CD4-positive, alpha-beta memory T cell (primary cell): Measurements from ENCODE around the gene SEMA4A. TPM values are rescaled to one million over a fixed set of nuclear protein-coding genes. Genes with fewer than 3 reads are reported as not detected.
A peak's percentile ranks its signal among the peaks of the same experiment; 100 is the strongest.

Source experiments
- CTCF ChIA-PET: fragments of 350-600 bp; sonication (Branson Sonifier 250); formaldehyde crosslinking; loops from one replicate; lab custom pipeline; 2021; ENCODE audit warnings: inconsistent platforms; ENCODE audit not compliant: partially characterized antibody; lab: Charles Lee
- POLR2A ChIA-PET: fragments of 350-600 bp; sonication (Branson Sonifier 250); formaldehyde crosslinking; loops from one replicate; lab custom pipeline; 2021; ENCODE audit not compliant: partially characterized antibody; lab: Charles Lee
- DNase-seq, 5 donors: peaks; one replicate each; pipeline versions ENCODE4 v3.0.0 to v3.0.0-alpha.2; 2020 to 2022; ENCODE audit warnings: mixed read lengths in 1 of 5
- H3K27ac ChIP-seq: one replicate; pipeline ENCODE4 v1.7.0; 2013; ENCODE audit warnings: low read depth, low read length
- H3K27me3 ChIP-seq: 2 replicates; pipeline ENCODE4 v1.7.0; 2013; ENCODE audit warnings: mild to moderate bottlenecking, low read length, moderate library complexity; ENCODE audit not compliant: insufficient read depth
- H3K36me3 ChIP-seq: 2 replicates; pipeline ENCODE4 v1.7.0; 2013; ENCODE audit warnings: mild to moderate bottlenecking, low read length, moderate library complexity; ENCODE audit not compliant: insufficient read depth
- H3K4me1 ChIP-seq: 2 replicates; pipeline ENCODE4 v1.7.0; 2013; ENCODE audit warnings: mild to moderate bottlenecking, low read length, moderate library complexity; ENCODE audit not compliant: insufficient read depth
- H3K4me3 ChIP-seq, 2 donors: one replicate each; pipeline ENCODE4 v1.7.0; 2013; ENCODE audit warnings: low read length in 2 of 2, mild to moderate bottlenecking in 1 of 2
- H3K9me3 ChIP-seq, 2 donors: one replicate each; pipeline ENCODE4 v1.7.0; 2013; ENCODE audit warnings: low read length in 2 of 2, control low read depth in 1 of 2; ENCODE audit not compliant: control insufficient read depth in 1 of 2
- H3K27ac Mint-ChIP-seq, 7 donors: one replicate each; pipeline ENCODE4 v1.8.0; 2020 to 2021; ENCODE audit warnings: mixed read lengths in 7 of 7, mild to moderate bottlenecking in 6 of 7, inconsistent platforms in 3 of 7, moderate library complexity in 3 of 7
- H3K27me3 Mint-ChIP-seq, 2 donors: one replicate each; pipeline ENCODE4 v1.8.0; 2020 to 2021; ENCODE audit warnings: mixed read lengths in 2 of 2
- H3K36me3 Mint-ChIP-seq, 2 donors: one replicate each; pipeline ENCODE4 v1.8.0; 2020 to 2021; ENCODE audit warnings: mixed read lengths in 2 of 2, inconsistent platforms in 1 of 2, mild to moderate bottlenecking in 1 of 2
- H3K4me1 Mint-ChIP-seq, 4 donors: one replicate each; pipeline ENCODE4 v1.8.0; 2020 to 2021; ENCODE audit warnings: mixed read lengths in 4 of 4, mild to moderate bottlenecking in 1 of 4
- H3K4me3 Mint-ChIP-seq, 8 donors: one replicate each; pipeline ENCODE4 v1.8.0; 2020 to 2021; ENCODE audit warnings: mixed read lengths in 8 of 8, mild to moderate bottlenecking in 7 of 8, moderate library complexity in 6 of 8, inconsistent platforms in 3 of 8
- H3K9me3 Mint-ChIP-seq, 8 donors: one replicate each; pipeline ENCODE4 v1.8.0; 2020 to 2021; ENCODE audit warnings: mixed read lengths in 8 of 8, mild to moderate bottlenecking in 5 of 8, inconsistent platforms in 3 of 8, moderate library complexity in 1 of 8
- intact Hi-C: fragments of 100-400 bp; cut with micrococcal nuclease; formaldehyde crosslinking; loops from one replicate; pipeline ENCODE4 v1.15.1; 2023
- polyA plus RNA-seq, 2 donors: library from polyadenylated mRNA; unstranded; fragments of 300-500 nt; fragmentation: Illumina TruSeq; gene quantifications; one replicate each; pipeline ENCODE4 v1.2.3, GENCODE V29; 2021
- total RNA-seq, 2 experiments: library from RNA; stranded (reverse); gene quantifications; one replicate each; pipeline ENCODE4 v1.2.3, GENCODE V29; 2021

Gene SEMA4A
- total and polyA plus RNA-seq, 4 experiments from 2014 or later: 0.88 to 1.3 (median 1.2) TPM

DNA sequence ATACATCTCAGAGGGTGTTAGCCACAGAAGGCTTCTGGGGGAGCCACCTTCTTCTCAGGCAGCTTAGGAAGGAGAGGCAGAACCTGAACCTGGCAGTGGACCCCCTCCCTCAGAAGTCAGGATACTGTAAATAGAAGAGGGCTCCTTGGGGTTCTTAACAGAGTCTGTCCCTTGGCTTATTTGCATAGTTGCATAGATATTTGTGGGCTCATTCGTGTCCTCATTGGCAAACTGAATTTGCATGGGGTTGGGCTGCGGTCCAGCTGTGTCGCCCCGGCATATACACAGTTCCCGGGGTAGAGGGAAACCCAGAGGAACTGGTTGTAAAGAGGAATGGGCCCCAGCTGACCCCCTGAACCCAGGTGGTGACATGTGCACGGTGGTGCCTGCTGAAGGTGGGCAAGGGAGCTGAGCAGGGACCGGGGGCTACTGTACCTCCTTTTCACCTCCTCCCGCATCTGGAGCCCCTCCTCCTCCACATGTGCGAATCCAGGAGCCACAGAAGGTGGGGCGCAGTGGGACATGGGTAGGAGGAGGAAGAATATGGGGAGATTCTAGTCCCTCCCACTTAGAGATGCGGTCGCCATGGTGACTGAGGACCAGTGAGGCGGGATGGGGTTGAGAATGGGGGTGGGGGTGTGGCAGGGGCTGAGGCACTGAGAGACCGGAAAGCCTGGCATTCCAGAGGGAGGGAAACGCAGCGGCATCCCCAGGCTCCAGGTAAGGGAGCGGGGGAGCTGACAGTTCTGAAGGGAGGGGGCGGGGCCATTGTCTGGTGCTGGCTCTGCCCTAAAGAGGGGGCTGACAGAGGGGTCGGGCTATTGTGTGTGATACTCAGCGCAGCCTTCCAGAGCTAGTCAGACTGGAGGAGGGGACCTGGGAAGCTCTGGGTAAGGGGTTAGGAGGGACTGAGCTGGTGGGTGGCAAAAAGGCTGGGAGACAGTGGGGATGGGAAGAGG, 3.7 kb upstream of the SEMA4A start:
- Mint-ChIP-seq H3K4me1 (peaks cover 10 to 25% (median 14%) of the 10 kb centered on the region in 4 donors), H3K4me3 (no peak overlapping the region), H3K27ac (peak overlapping the region in 2 of 7 donors; percentile 41 to 81), H3K27me3 (peaks cover 0 to 3% of the 10 kb centered on the region in 2 donors), H3K36me3 (no peaks in the 10 kb centered on the region), H3K9me3 (peaks cover 0 to 6% (median 0%) of the 10 kb centered on the region in 8 donors)
- DNase-seq: peak in 1 of 5 donors; percentile 62
- H3K27ac ChIP-seq: no peak overlapping the region
- ChIA-PET POLR2A (interaction anchor here (2.5 kb wide), 1 partner anchor 63 kb away, joined by 8 read pairs; the partner anchor contains the start of gene PMF1), CTCF (interaction anchor here (0.8 to 1.7 kb wide), 6 partner anchors 47 to 170 kb away, joined by 3 to 11 read pairs (median 5); no protein-coding TSS in a partner anchor)
- no peak overlapping the region for H3K4me3 ChIP-seq
- H3K36me3 ChIP-seq: no peaks in the 10 kb centered on the region
- intact Hi-C loops: loop anchor here (5.0 kb wide), 1 partner anchor 298 kb away; no protein-coding TSS in a partner anchor
- H3K9me3 ChIP-seq: no peaks in the 10 kb centered on the region
- H3K4me1 ChIP-seq: peaks cover 11% of the 10 kb centered on the region
- no peaks in the 10 kb centered on the region for H3K27me3 ChIP-seq

DNA sequence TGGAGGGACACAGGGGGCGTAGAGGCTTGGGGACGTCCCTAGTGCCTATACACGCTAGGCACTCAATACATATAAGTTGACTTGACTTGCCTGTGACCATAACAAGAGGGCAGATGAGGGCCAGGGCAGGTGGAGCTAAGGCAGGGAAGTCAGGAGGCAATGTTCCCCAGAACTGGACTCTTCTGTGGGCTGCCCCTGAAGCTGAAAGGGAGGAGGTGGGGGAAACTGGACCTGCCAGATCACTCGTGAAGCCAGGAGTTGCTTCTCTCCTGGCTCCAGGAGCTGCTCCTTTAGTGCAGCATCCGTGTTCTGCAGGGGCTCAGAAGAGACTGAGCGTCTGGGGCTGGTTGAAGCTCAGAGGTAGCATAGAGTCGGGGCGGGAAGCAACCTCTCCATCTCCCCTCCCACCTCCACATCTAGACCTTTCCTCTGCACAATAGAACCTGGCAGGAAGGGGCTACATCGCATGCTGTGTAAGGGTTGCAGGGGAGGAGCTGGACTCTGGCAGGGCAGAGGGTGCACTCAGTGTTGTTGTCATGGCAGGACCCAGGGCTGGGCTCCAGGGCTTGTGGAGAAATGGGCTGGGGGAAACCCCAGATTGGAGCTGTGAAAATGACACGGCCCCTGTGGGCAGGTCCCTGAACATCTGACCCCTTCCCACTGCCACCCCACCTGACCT, 2.9 kb upstream of the SEMA4A start:
- H3K9me3 Mint-ChIP-seq: peaks cover 0 to 6% (median 0%) of the 10 kb centered on the region in 8 donors
- DNase-seq: peak in 1 of 5 donors; percentile 44
- Histone ChIP-seq H3K4me3 (no peak overlapping the region), H3K36me3 (no peaks in the 10 kb centered on the region), H3K27me3 (no peaks in the 10 kb centered on the region), H3K4me1 (peaks cover 11% of the 10 kb centered on the region), H3K27ac (no peak overlapping the region), H3K9me3 (no peaks in the 10 kb centered on the region)
- CTCF ChIA-PET: interaction anchor here (0.8 to 1.7 kb wide), 4 partner anchors 60 to 169 kb away, joined by 3 to 11 read pairs (median 5); no protein-coding TSS in a partner anchor
- H3K4me1 Mint-ChIP-seq: peaks cover 10 to 28% (median 14%) of the 10 kb centered on the region in 4 donors
- intact Hi-C loops: no loop called here
- H3K4me3 Mint-ChIP-seq: no peak overlapping the region
- POLR2A ChIA-PET: interaction anchor here (2.5 kb wide), 1 partner anchor 62 kb away, joined by 8 read pairs; the partner anchor contains the start of gene PMF1
- H3K36me3 Mint-ChIP-seq: no peaks in the 10 kb centered on the region
- H3K27ac Mint-ChIP-seq: peak overlapping the region in 2 of 7 donors; percentile 41 to 81
- peaks cover 0 to 3% of the 10 kb centered on the region in 2 donors for H3K27me3 Mint-ChIP-seq

DNA sequence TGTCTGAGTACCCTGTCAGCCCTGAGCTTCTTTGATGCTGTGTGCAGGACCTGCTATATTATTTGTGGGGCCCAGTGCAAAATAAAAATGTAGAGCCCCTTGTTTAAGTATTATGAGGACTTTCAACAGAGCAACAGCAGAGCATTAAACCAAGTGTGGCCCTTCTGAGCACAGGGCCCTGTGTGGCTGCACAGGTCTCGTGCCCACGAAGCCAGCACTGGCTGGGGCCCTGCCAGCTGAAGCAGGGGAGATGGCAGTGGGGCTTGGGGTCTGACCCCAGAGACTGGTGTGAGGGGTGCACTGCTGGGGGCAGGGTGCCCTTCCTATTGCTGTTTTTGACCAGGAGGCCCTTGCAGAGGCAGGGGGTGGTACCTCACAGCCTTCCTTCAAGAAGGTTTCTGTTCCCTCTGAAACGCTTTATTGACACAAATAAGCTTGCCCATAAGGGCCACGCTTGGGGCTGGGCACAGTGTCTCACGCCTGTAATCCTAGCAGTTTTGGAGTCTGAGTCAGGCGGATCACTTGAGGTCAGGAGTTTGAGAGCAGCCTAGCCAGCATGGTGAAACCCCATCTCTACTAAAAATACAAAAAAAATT, 2.2 kb upstream of the SEMA4A start:
- DNase-seq: no peak
- H3K4me1 Mint-ChIP-seq: peaks cover 5 to 26% (median 9%) of the 10 kb centered on the region in 4 donors
- Histone ChIP-seq H3K4me1 (peaks cover 5% of the 10 kb centered on the region), H3K27me3 (no peaks in the 10 kb centered on the region), H3K36me3 (no peaks in the 10 kb centered on the region), H3K27ac (no peak overlapping the region), H3K4me3 (no peak overlapping the region), H3K9me3 (no peaks in the 10 kb centered on the region)
- ChIA-PET CTCF (interaction anchor here (1.3 to 1.7 kb wide), 3 partner anchors 60 to 74 kb away, joined by 6 to 11 read pairs (median 6); no protein-coding TSS in a partner anchor), POLR2A (interaction anchor here (2.5 kb wide), 1 partner anchor 62 kb away, joined by 8 read pairs; the partner anchor contains the start of gene PMF1)
- peak overlapping the region in 1 of 7 donors; percentile 38 for H3K27ac Mint-ChIP-seq
- H3K27me3 Mint-ChIP-seq: peaks cover 0 to under 1% of the 10 kb centered on the region in 2 donors
- no peaks in the 10 kb centered on the region for H3K36me3 Mint-ChIP-seq
- H3K9me3 Mint-ChIP-seq: peaks cover 0 to 6% (median 0%) of the 10 kb centered on the region in 8 donors
- H3K4me3 Mint-ChIP-seq: no peak overlapping the region
- intact Hi-C loops: no loop called here

DNA sequence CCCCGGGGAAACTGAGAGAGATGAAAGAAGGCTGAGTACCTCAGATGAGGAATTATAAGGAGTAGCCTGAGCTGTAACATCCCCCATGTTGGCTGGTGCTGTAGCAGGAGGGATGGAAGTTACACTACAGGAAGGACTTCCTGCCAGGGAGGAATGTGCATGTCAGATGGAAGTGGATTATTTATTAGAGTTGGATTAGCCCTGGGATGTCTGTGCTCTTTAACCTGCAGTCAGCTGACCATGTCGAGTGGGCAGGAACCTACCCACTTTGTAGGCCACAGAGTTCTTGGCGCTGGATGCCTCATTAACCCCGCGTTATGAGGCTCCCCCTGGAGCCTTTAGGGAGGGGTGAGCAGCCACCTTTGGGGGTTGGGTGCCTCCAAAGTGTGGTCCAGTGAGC, 757 bp upstream of the SEMA4A start:
- Mint-ChIP-seq H3K27me3 (no peaks in the 10 kb centered on the region), H3K4me1 (peaks cover 4 to 29% (median 8%) of the 10 kb centered on the region in 4 donors), H3K9me3 (peaks cover 0 to 6% (median 0%) of the 10 kb centered on the region in 8 donors), H3K36me3 (no peaks in the 10 kb centered on the region), H3K27ac (peak overlapping the region in 3 of 7 donors; percentile 31 to 59 (median 38)), H3K4me3 (no peak overlapping the region)
- no peak for DNase-seq
- Histone ChIP-seq H3K4me1 (no peaks in the 10 kb centered on the region), H3K9me3 (no peaks in the 10 kb centered on the region), H3K27ac (no peak overlapping the region), H3K36me3 (no peaks in the 10 kb centered on the region), H3K4me3 (no peak overlapping the region), H3K27me3 (no peaks in the 10 kb centered on the region)
- ChIA-PET POLR2A (no interaction called here), CTCF (interaction anchor here (1.3 kb wide), 2 partner anchors 72 to 74 kb away, joined by 3 to 6 read pairs; no protein-coding TSS in a partner anchor)
- intact Hi-C loops: no loop called here

DNA sequence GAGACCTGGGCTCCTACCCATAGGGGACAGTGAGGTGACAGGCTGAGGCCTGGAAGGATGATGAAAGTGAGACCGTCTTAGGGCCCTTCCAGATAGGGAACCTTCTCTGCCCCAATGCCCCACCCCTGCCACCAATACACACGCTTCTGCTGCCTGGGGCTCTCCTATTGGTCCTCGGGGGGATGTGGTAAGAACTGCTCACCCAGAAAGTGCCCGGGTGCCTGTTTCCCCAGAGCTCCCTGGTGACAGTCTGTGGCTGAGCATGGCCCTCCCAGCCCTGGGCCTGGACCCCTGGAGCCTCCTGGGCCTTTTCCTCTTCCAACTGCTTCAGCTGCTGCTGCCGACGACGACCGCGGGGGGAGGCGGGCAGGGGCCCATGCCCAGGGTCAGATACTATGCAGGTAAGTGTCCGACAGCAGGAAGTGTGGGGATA, 948 bp downstream of the SEMA4A start:
- ChIA-PET CTCF (interaction anchor here (1.0 to 2.3 kb wide), 3 partner anchors 9 to 58 kb away, joined by 3 to 5 read pairs (median 3); no protein-coding TSS in a partner anchor), POLR2A (no interaction called here)
- H3K27me3 ChIP-seq: no peaks in the 10 kb centered on the region
- H3K9me3 ChIP-seq: no peaks in the 10 kb centered on the region
- no peak for DNase-seq
- H3K36me3 Mint-ChIP-seq: no peaks in the 10 kb centered on the region
- no peak overlapping the region for H3K4me3 ChIP-seq
- peaks cover 2 to 33% (median 10%) of the 10 kb centered on the region in 4 donors for H3K4me1 Mint-ChIP-seq
- H3K9me3 Mint-ChIP-seq: peaks cover 0 to 2% (median 0%) of the 10 kb centered on the region in 8 donors
- H3K4me3 Mint-ChIP-seq: peak overlapping the region in 2 of 8 donors; percentile 4 to 22
- intact Hi-C loops: no loop called here
- no peak overlapping the region for H3K27ac ChIP-seq
- peaks cover 5% of the 10 kb centered on the region for H3K4me1 ChIP-seq
- H3K27me3 Mint-ChIP-seq: no peaks in the 10 kb centered on the region
- H3K36me3 ChIP-seq: no peaks in the 10 kb centered on the region
- H3K27ac Mint-ChIP-seq: peak overlapping the region in 4 of 7 donors; percentile 23 to 69 (median 44)

DNA sequence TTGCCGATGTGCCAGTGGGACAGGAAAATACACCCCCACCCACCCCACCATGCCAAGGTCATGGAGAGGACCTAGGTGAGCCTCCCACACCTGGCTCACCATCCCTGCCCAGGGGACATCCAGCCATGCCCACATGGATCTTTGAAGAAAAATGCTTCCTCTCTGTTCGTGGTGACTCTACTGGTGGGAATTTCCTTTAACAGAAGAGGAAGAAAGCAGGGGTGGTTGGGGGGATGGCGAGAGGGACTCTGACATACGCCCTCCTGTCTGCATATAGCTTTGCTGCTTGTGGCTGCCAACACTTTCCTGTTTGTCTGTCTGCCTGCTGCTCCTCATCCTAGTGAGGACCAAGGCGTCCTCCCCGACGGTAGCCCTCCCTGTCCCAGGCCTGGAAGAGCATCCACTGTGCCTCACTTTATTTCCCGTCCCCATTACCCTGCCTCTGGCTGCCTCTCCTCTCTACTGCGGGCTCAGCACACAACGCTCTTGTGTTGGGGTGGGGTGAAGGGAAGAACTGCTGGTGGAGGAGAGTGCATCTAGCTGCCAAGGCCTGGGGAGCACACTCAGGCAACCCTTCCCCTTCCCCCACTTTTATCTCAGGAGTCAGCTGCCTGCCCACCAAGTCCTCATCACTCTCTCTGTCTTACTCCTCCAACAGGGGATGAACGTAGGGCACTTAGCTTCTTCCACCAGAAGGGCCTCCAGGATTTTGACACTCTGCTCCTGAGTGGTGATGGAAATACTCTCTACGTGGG, 2.5 kb downstream of the SEMA4A start:
- ChIA-PET CTCF (interaction anchor here (1.4 to 2.3 kb wide), 2 partner anchors 10 to 69 kb away, joined by 5 to 7 read pairs; no protein-coding TSS in a partner anchor), POLR2A (no interaction called here)
- Histone ChIP-seq H3K36me3 (no peaks in the 10 kb centered on the region), H3K27ac (no peak overlapping the region), H3K9me3 (no peaks in the 10 kb centered on the region), H3K4me1 (peaks cover 8% of the 10 kb centered on the region), H3K27me3 (no peaks in the 10 kb centered on the region), H3K4me3 (no peak overlapping the region)
- peak overlapping the region in 2 of 8 donors; percentile 6 to 29 for H3K4me3 Mint-ChIP-seq
- peak in 1 of 5 donors; percentile 41 for DNase-seq
- H3K27me3 Mint-ChIP-seq: no peaks in the 10 kb centered on the region
- peaks cover 4 to 48% (median 14%) of the 10 kb centered on the region in 4 donors for H3K4me1 Mint-ChIP-seq
- H3K27ac Mint-ChIP-seq: peak overlapping the region in 5 of 7 donors; percentile 38 to 72 (median 57)
- H3K36me3 Mint-ChIP-seq: no peaks in the 10 kb centered on the region
- H3K9me3 Mint-ChIP-seq: peaks cover 0 to 2% (median 0%) of the 10 kb centered on the region in 8 donors
- intact Hi-C loops: loop anchor here (1.0 kb wide), 1 partner anchor 22 kb away; no protein-coding TSS in a partner anchor
